ENCODE results near the gene POGZ.
"Not testable (repeated sequence)": the region's sequence is repeated elsewhere in the genome, so short reads cannot be mapped to it uniquely, and the experiment has no call there.

The POGZ gene

DNA sequence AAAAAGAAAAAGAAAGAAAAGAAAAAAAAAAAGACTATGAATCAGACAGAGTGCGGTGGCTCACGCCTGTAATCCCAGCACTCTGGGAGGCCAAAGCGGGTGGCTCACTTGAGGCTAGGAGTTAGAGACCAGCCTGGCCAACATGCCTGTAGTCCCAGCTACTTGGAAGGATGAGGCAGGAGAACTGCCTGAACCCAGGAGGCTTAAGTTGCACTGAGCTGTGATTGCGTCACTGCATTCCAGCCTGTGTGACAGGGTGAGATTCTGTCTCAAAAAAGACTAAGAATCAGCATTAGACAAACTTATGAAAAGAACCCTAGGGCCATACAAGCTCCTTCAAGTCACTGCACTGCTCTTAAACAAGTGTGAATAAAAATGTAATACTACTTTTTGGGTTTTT, 43.1 kb downstream of the POGZ start:
- DNase-seq, result no peak

DNA sequence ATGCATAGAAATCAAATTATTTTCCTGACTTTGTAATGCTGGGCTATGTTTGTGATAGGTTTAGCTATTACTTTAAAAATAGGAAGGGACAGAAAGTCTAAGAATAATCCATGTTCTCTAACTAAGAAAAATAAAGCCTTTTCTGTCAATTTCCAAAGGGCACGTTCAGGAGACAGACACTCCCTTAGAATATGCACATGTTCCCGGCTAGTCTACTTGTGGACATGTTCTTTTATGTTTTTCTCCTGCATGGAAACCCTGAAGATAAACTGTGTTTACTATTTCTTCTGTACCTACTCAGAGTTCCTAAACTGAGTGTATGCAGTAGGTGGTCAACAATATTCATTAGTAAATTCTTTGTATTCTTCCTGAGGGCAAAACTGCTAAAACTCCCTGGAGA, 47.4 kb downstream of the POGZ start:
- no peak for DNase-seq

DNA sequence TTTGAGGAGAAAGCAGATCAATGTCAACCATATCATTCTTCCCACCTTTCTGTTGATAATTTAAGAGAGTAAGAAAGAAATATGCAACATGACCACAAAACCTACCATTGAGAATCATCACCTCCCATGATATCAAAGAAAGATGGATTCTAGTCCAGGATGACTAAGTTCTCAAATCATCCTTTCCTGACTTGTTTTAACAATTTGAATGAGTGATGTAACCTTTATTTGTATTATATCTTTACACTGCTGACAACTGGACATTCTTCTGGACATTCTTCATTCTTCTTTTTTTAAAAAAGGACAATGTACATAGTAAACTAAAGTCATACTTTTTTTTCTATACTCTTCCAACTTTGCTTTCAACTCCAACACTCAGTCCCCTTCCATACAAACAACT, 50.4 kb downstream of the POGZ start:
- DNase-seq, result no peak

DNA sequence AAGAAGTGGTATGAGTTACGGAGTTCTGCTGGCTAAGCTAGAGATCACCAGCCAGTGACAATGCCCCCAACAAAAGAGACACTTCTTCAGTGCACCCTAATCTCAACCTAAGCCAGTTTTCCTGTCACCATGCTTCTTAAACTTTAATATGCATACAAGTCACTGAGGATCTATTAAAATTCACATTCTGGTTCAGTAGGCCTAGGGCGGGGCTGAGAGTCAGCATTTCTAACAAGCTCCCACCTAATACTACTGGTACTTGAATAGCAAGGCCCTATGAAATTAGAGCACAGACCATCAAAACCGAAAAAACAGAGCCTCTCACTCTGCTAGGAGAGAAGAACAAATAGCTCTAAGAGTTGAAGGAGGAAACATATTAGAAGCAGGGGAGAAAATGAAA, 52.0 kb downstream of the POGZ start:
- no peak for DNase-seq

DNA sequence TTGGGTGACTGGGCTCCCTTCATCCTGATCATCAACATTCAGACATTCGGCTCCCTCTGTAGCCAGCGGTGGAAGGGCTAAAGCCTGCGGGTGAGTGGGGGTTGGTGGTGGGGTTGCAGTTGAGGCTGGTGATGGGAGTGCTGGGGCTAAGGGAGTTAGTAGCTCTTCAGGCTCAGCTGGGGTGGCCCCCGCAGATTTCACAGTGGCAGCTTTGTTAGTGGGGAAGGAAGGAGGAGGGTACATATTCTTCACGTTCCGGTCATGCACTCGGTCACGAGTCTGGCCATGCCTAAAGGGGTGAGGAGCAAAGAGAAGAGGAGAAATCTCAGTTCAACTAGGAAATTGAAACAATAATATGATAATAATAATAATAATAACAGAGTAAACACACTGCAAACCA, 53.1 kb downstream of the POGZ start:
- DNase-seq, result no peak

DNA sequence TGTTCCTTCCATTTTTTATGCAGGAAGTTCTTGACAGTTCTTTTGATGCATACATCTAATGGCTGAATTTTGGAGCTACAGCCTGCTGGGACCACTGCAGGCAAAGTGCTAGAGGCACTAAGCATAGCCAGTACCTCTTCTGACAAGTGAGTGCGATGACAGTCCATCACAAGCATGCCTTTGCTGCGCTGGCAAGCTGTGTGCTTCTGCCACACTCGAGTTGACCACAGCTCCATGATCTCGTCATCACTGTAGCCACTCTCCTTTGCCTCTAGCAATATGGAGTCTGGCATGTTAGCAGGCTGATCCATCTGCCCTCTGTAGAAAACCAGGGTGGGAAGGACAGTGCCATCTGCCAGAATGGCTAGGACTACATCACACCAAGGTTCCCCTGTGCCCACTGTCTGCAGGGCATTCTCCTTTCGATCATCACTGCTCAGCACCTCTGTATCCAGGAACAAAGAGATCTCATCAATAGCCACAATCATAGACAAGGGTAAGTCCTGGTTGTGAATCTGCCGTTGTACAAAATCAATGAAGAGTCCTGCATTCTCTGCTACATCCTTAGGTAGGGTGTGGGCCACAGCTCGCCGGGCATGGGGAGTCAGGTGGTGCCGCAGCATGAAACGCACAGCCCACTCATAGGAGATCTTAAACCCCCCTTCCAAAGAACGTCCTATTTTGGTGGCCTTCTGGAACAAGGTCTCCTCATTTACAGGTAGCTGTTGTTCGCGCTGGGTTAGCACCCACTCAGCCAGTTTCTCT, 53.9 kb downstream of the POGZ start:
- DNase-seq, result no peak

DNA sequence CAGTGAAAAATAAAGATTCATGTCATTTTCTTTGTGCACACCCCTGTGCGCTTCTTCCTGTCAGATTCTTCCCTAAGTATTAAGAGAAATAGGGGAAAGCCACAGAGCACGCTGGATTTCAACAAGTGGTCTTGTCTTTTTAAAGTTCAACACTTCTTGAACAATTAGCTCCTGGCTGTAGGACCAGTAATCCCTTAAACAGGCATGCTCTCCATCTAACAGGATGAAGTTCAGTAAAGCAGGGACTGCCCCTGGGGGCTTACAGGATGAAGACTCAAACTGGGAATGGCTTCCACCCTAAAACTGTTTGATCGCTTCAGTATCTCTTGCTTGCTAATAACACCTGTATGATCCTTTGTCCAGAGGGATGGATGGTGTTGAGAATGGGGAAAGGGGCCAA, 55.7 kb downstream of the POGZ start:
- DNase-seq, result no peak

DNA sequence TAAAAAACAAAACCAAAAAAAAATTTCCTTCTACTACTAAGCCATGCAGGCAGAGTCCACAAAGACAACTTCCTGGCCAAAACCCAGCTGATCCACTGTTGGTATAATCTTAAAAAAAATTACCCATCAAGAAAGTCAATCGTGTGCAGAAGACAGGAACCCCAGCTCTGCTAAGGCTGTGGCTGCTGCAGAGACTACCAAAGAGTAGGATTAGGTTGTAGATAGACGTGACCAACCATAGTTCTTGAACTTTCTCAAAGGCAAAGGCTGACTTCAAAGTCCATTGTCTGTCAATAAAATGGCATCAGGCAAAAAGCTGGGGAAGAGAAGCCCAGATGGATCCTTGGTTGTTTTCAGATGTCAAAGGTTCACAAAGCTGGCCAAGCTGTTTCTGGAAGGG, 56.5 kb downstream of the POGZ start:
- DNase-seq, result no peak

DNA sequence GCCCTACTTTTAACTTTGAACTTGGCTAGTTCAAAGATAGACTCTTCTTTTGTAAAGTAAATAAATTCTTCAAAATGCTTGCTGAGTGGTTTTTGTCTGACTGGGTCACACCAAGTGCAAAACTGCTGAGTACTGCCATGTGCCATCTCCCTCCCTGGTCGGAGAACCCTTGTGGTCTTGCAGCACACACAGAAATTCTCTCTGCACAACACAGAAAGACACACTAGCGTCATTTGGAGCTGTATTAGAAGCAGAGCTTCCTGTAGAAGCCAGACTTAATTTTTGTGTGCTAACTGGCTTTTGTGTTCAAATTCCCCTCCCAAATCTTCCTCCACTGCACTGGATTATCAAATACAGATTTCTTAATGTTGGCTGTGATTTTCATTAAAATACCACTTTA, 57.4 kb downstream of the POGZ start:
- no peak for DNase-seq

DNA sequence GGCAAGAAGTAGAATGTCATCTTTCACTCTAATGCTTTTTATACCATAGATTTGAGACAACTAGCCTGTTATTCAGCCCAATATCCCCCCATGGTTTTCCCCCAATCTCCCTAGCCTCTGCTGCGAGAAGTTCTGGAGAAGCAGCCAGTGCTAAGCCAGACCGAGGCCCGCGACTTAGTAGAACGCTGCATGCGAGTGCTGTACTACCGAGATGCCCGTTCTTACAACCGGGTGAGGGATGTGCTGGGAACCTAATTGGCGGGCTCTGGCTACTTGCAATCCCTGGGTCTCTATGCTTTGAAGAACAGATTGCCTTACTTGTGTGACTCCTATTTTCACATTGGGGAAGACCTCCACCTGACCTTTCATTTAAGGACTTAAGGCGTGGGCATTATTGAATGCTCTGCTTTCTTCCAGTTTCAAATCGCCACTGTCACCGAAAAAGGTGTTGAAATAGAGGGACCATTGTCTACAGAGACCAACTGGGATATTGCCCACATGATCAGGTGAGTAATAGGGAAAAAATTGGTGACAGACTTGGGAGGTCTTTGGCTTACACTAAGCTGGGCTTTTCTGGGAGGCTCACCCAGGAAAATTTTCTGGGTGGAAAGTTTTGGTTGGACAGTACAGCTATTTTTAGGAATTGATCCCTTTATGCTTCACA, 58.0 kb downstream of the POGZ start:
- DNase-seq, result no peak

DNA sequence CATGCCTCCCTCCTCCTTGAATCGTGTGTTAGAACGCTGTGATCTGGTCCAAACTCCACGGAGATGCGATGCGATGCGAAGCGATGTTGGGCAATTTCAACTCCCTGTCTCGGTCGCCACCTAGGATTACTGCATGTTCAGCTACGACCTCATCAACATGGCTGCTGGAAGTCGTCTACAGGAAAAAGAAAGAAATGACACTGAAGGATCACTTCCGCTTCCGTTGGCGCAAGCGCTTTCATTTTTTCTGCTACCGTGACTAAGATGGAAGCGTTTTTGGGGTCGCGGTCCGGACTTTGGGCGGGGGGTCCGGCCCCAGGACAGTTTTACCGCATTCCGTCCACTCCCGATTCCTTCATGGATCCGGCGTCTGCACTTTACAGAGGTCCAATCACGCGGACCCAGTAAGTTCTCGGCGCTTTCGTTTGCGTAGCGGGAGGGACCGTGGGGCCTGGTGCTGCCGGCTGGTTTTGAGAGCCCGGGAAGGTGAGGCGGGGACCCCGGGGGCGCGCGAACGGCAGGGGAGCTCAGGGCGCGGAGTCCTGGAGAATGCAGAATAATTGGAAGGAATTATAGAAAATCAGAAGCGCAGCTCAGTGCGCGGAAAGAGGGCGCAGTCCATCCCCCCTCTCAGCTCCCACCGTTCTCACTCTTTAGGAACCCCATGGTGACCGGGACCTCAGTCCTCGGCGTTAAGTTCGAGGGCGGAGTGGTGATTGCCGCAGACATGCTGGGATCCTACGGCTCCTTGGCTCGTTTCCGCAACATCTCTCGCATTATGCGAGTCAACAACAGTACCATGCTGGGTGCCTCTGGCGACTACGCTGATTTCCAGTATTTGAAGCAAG, 59.7 kb downstream of the POGZ start, which contains the start of gene PSMB4:
TSS of gene PSMB4 (plus strand) at position 250 of the 848 bp plus-strand sequence. CDS start at position 265, 15 bp downstream.
- DNase-seq, result peak; percentile 84

DNA sequence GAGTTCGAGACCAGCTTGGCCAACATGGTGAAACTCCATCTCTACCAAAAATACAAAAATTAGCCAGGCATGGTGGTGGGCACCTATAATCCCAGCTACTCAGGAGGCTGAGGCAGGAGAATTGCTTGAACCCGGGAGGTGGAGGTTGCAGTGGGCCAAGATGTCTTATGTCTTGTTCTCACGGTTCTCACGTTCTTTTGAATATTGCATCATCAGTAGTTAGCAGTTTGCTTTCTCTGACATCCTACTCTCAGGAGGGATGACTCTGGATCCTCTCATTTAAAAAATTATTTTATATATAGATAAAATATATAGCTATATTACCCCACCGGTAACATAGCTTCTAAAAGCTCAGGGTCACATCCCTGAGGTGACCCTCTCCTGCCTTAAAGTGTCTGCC, 63.0 kb downstream of the POGZ start:
- DNase-seq, result not testable (repeated sequence)

DNA sequence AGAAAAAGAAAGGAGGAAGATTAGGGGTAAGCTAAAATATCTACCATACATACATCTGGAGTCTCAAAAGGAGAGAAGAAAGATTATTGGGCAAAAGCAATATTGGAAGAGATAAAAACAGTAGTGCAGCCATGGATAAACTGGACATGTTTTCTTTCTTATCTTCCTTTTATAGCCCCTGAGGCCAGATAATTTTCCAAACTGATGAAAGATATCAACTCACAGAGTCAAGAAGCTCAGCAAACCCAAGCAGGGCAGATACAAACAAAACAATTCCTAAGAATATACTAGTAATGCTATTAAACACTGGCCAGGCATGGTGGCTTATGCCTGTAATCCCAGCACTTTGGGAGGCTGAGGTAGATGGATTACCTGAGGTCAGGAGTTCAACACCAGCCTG, 65.7 kb downstream of the POGZ start:
- DNase-seq, result no peak

DNA sequence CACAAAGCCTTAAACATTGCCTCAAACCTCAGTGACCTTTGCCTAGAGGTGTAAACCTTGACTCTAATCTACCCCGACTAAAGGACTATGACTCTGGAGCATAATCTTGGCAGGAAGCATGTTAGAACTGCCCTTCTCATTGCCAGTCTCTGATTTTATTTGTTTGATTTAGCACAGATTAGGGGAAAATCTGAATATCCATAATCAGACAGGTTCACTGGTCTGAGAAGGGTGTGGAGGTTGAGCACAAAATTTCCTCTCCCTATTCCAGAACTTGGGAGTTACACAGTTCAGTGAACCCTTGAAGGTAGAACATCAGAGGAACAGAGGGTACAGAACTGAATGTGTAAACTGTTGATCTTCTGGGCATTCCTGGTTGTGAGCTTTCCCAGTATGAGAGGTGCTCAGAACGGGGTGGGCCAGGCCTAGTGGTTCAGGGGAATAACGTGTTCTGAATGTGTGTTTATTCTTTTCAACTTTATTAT, 68.2 kb downstream of the POGZ start:
- DNase-seq, result no peak

DNA sequence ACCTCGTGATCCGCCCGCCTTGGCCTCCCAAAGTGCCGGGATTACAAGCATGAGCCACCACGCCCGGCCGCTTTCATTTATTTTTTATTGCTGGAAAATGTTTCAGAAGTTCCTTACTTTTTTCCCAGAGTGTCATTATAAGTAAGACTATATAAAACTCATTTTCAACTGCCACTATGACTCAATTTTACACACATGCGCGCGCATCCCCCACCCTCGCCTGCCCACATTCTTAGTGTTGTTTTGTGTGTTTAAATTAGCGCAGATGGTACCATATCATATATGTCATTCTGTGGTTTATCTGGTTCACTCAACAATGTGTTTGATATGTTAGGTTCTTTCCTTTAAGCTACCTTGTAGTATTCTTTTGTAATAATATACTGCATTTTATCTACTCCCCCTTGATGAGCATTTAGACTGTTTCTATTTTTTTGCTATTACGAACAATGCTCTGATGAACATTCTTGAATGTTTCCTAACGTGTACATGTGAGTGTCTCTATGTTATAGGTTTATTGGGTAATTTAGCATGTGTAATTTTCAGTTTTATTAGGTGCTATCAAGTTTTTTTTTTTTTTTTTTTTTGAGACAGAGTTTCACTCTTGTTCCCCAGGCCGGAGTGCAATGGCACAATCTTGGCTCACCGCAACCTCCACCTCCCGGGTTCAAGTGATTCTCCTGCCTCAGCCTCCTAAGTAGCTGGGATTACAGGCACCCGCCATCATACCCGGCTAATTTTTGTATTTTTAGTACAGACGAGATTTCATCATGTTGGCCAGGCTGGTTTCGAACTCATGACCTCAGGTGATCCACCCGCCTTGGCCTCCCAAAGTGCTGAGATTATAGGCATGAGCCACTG, 68.8 kb downstream of the POGZ start:
- not testable (repeated sequence) for DNase-seq

DNA sequence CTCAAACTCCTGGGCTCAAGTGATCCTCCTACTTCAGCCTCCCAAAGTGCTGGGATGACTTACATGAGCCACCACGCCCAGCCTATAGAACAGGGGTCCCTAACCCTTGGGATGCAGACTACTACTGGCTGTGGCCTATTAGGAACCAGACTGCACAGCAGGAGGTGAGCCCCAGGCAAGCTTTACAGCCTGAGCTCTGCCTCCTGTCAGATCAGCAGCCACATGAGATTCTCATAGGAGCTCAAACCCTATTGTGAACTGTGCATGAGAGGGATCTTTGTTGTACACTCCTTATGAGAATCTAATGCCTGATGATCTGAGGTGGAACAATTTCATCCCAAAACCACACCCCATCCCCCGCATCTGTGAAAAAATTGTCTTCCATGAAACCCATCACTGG, 73.3 kb downstream of the POGZ start:
- no peak for DNase-seq

DNA sequence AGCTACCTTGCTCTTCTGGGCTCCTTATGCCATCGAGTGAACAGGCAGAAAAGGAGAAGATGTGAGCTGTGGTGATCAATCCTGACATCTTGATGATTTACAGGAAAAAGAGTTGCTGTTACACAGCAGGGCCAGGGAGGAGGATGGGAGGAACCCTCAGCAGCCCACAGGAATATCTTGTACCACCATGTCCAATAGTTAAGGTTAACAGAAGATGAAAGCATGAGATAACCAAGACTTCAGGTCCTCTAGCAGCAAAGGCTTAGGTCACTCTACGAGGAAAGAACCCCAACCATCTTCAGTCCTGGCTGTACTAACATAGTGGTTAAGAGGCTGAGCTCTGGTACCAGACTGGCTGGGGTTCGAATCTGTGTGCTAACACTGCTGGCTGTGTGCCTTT, 74.7 kb downstream of the POGZ start:
- DNase-seq, result no peak

DNA sequence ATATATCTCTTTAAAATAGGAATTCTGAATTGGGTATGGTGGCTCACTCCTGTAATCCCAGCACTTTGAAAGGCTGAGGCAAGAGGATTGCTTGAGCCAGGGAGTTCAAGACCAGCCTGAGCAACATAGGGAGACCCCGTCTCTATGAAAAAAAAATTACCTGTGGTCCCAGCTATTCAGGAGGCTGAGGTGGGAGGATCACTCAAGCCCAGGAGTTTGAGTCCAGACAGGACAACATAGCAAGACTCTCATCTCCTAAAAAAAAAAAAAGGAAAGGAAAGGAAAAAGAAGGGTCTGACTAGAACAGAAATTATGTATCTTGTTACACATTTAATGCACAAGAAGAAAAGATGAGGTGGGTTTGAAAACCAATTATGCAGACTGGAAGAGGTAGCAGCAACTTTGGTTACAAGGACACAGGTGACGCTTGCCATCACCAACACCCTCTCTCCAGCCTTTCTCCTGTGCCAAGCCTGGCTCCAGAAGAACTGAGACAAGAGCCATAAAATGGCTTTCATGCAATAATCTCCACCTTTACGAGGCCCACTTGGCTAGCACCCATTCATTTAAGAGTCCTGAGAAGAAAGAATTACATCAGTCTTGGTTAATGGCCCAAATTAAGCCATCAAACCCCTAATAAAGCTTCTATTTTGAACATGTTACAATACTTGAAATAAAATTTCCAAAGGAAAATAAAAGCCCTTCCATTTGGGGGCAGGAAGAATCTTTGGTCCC, 82.0 kb downstream of the POGZ start:
- DNase-seq, result no peak

DNA sequence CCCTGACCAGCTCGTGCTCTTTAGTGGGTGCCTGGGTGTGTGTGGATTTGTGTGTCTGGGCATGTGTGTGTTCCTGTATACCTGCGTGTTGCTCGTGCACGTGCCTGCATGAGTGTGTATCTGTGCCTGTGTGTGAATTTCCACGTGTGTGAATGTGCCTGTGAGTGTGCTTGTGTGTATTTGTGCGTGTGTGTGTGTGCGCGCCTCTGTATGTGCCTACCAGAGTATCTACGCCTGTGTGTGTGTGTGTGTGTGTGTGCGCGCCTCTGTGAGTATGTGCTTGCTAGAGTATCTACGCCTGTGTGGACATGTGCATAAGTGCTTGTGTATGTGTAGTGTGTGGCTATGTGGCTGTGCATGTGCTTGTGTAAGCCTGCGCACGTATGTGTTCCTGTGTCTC, 86.1 kb downstream of the POGZ start:
- no peak for DNase-seq

DNA sequence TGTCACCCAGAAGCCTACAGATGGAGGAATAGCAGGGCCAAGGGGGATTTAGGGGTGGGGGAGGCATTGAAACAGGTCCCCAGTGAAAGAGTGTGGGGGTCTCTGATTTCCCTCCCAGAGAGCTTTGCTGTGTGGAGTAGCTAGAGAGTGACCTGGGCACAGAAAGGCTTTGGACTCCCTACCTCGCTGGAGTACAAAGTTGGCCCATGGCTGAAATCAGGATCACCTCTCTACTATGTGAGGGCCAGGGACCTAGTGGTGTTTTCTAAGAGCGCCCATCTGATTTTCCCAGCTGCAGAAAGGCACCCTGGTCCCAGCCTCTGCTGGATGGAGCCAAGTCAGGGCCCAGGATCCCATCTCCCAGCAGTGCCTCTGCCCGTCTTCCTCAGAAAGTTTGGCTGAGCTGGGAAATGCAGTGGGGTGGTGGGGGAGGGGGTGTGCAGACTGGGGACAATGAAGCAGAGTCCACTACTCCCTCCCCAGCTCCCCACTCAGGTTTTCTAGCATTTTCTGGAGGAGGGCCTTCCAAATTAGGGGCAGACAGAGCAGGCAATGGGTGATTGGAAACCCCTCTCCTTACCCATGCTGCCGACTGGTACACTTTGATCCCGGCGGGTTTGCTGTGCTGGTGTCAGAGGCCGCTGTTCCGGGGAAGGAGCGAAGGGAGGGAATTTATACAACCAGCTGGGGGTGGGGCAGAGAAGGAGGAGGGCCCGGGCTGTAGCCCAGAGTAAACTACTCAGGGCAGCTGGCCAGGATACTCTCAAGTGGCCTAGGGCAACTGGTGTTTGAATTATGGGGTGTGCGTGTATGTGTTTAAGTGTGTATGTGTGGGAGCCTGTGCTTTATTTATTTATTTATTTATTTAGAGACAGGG, 87.0 kb downstream of the POGZ start, which contains the start of gene SELENBP1:
TSS of gene SELENBP1 (minus strand) at position 648 of the 877 bp plus-strand sequence. CDS start at position 584, 64 bp downstream.
- no peak for DNase-seq

Data from stimulated activated CD4-positive, alpha-beta T cell treated with anti-CD3 and anti-CD28 coated beads, Interleukin-4, amount 100 ng/mL, for 24 hours (primary cell).